Small intestine (tissue), 7 donors: Measurements from ENCODE around the gene ULBP2. TPM values are rescaled to one million over a fixed set of nuclear protein-coding genes. Genes with fewer than 3 reads are reported as not detected.
"Not testable (repeated sequence)": the region's sequence is repeated elsewhere in the genome, so short reads cannot be mapped to it uniquely, and the experiment has no call there.

ENCODE experiments used
- DNase-seq, 2 donors: peaks; one replicate each; pipeline versions ENCODE4 v3.0.0 to v3.0.0-alpha.2; 2013
- FAIRE-seq: peaks from 2 replicates; lab custom pipeline; 2012; peaks lifted over from hg19 to GRCh38; lab: Jason Lieb, UNC
- H3K27ac ChIP-seq, 3 donors: one replicate each; pipeline ENCODE4 v1.5.1; 2013; ENCODE audit warnings: low read length in 2 of 3, mild to moderate bottlenecking in 2 of 3, control low read depth in 1 of 3, inconsistent platforms in 1 of 3, low read depth in 1 of 3, moderate library complexity in 1 of 3
- H3K27me3 ChIP-seq, 3 donors: one replicate each; pipeline ENCODE4 v1.6.1; 2013; ENCODE audit warnings: low read length in 3 of 3, inconsistent platforms in 1 of 3; ENCODE audit not compliant: control insufficient read depth in 3 of 3, insufficient read depth in 3 of 3
- H3K36me3 ChIP-seq, 3 donors: one replicate each; pipeline ENCODE4 v1.6.1; 2013; ENCODE audit warnings: low read length in 3 of 3, inconsistent platforms in 1 of 3, low read depth in 1 of 3, mild to moderate bottlenecking in 1 of 3, moderate library complexity in 1 of 3; ENCODE audit not compliant: control insufficient read depth in 3 of 3, insufficient read depth in 2 of 3
- H3K4me1 ChIP-seq, 3 donors: one replicate each; pipeline ENCODE4 v1.6.1; 2013; ENCODE audit warnings: low read length in 2 of 3, inconsistent platforms in 1 of 3, low read depth in 1 of 3, mild to moderate bottlenecking in 1 of 3, moderate library complexity in 1 of 3; ENCODE audit not compliant: control insufficient read depth in 3 of 3, insufficient read depth in 2 of 3
- H3K4me3 ChIP-seq, 3 donors: one replicate each; pipeline ENCODE4 v1.5.1; 2013; ENCODE audit warnings: low read length in 3 of 3, control low read depth in 1 of 3, inconsistent platforms in 1 of 3, low read depth in 1 of 3, mild to moderate bottlenecking in 1 of 3, moderate library complexity in 1 of 3
- H3K9me3 ChIP-seq, 2 donors: one replicate each; pipeline ENCODE4 v1.6.1; 2013; ENCODE audit warnings: low read depth in 1 of 2, low read length in 1 of 2; ENCODE audit not compliant: control insufficient read depth in 2 of 2, insufficient read depth in 1 of 2
- WGBS, 3 donors: extraction: QIAGEN DNeasy Blood & Tissue Kit; methylation state at CpG; one replicate each; pipeline ENCODE4 v1.1.7; 2013; 5-methylcytosine and 5-hydroxymethylcytosine counted together
- polyA plus RNA-seq, 4 donors: library from polyadenylated mRNA; stranded (reverse) in 3 of 4; unstranded in 1 of 4; fragments of 200-250 nt in 3 of 4; fragments of 120-200 nt in 1 of 4; gene quantifications; one replicate each; pipeline versions ENCODE4 v1.2.1 to v1.2.3, GENCODE V29; 2013
- donor health status: healthy with polysubstance abuse.
- donor health status: control.
- donor health status: control.
- donor health status: Bipolar disorder and iron deficiency.
- donor health status: healthy.

The ULBP2 gene
- polyA plus RNA-seq, 4 donors = 0.10 to 0.30 TPM; not detected in 2

- Histone ChIP-seq H3K27ac (no peak overlapping the region), H3K4me1 (peaks cover 0 to 12% (median 7%) of the 10 kb centered on the region in 3 donors), H3K4me3 (no peak overlapping the region), H3K27me3 (peaks cover 0 to 79% (median 48%) of the 10 kb centered on the region in 3 donors), H3K9me3 (no peaks in the 10 kb centered on the region), H3K36me3 (no peaks in the 10 kb centered on the region)
- DNase-seq (no peak), FAIRE-seq (no peak)
- 26 to 40% (median 34%) methylated on average over 2 of the region's 2 CpGs for WGBS, 3 donors
Measured at GRCh38 chr6:149936743-149937142, 5.1 kb upstream of the ULBP2 start.

- not testable (repeated sequence) for H3K36me3 ChIP-seq, DNase-seq, FAIRE-seq, H3K9me3 ChIP-seq, H3K27ac ChIP-seq
- Histone ChIP-seq H3K4me3 (peak overlapping the region; percentile 19 to 44 (median 28)), H3K4me1 (peaks cover 0 to 18% (median 11%) of the 10 kb centered on the region in 3 donors), H3K27me3 (peaks cover 0 to 90% (median 54%) of the 10 kb centered on the region in 3 donors)
- 3 to 4% (median 3%) methylated on average over 15 of the region's 20 CpGs for WGBS, 3 donors
Measured at GRCh38 chr6:149938013-149938570, 3.7 kb upstream of the ULBP2 start.

- DNase-seq (peak; percentile 23 to 47), FAIRE-seq (no peak)
- Histone ChIP-seq H3K27ac (no peak overlapping the region), H3K4me3 (peak overlapping the region; percentile 19 to 44 (median 28)), H3K27me3 (peaks cover 0 to 90% (median 54%) of the 10 kb centered on the region in 3 donors), H3K9me3 (no peaks in the 10 kb centered on the region), H3K4me1 (peaks cover 0 to 18% (median 11%) of the 10 kb centered on the region in 3 donors), H3K36me3 (no peaks in the 10 kb centered on the region)
- WGBS, 3 donors = 0 to 1% (median 1%) methylated on average over 49 to 58 of the region's 58 CpGs
Measured at GRCh38 chr6:149938571-149939355, 3.1 kb upstream of the ULBP2 start.

GRCh38 chr6:149939356-149939648 is 2.5 kb upstream of the ULBP2 start:
- H3K27ac ChIP-seq = no peak overlapping the region
- H3K36me3 ChIP-seq = no peaks in the 10 kb centered on the region
- WGBS, 3 donors = 21 to 25% (median 24%) methylated on average over 5 of the region's 5 CpGs
- FAIRE-seq = no peak
- H3K4me3 ChIP-seq = no peak overlapping the region
- DNase-seq = no peak
- peaks cover 0 to 91% (median 53%) of the 10 kb centered on the region in 3 donors for H3K27me3 ChIP-seq
- peaks cover 0 to 18% (median 11%) of the 10 kb centered on the region in 3 donors for H3K4me1 ChIP-seq
- H3K9me3 ChIP-seq = no peaks in the 10 kb centered on the region

- FAIRE-seq (no peak), DNase-seq (no peak)
- Histone ChIP-seq H3K27ac (no peak overlapping the region), H3K36me3 (no peaks in the 10 kb centered on the region), H3K9me3 (no peaks in the 10 kb centered on the region), H3K4me1 (peaks cover 0 to 18% (median 11%) of the 10 kb centered on the region in 3 donors), H3K27me3 (peaks cover 0 to 83% (median 45%) of the 10 kb centered on the region in 3 donors), H3K4me3 (no peak overlapping the region)
- WGBS, 3 donors = 17 to 23% (median 20%) methylated on average over 6 of the region's 6 CpGs
Measured at GRCh38 chr6:149939909-149940671, 1.7 kb upstream of the ULBP2 start.

- Histone ChIP-seq H3K4me1 (peaks cover 0 to 18% (median 11%) of the 10 kb centered on the region in 3 donors), H3K4me3 (no peak overlapping the region), H3K36me3 (no peaks in the 10 kb centered on the region), H3K27ac (no peak overlapping the region), H3K9me3 (no peaks in the 10 kb centered on the region), H3K27me3 (peaks cover 0 to 77% (median 40%) of the 10 kb centered on the region in 3 donors)
- FAIRE-seq (no peak), DNase-seq (no peak)
- WGBS, 3 donors = 7 to 31% (median 28%) methylated on average over 6 of the region's 6 CpGs
Measured at GRCh38 chr6:149940672-149940982, 1.2 kb upstream of the ULBP2 start.

GRCh38 chr6:149942461-149942829 is 631 bp downstream of the ULBP2 start:
- H3K27me3 ChIP-seq = peaks cover 0 to 72% (median 32%) of the 10 kb centered on the region in 3 donors
- peak overlapping the region in 2 of 3 donors; percentile 51 to 55 for H3K4me3 ChIP-seq
- peaks cover 0 to 18% (median 11%) of the 10 kb centered on the region in 3 donors for H3K4me1 ChIP-seq
- H3K36me3 ChIP-seq = no peaks in the 10 kb centered on the region
- FAIRE-seq (no peak), DNase-seq (no peak)
- no peaks in the 10 kb centered on the region for H3K9me3 ChIP-seq
- no peak overlapping the region for H3K27ac ChIP-seq
- 19 to 20% (median 19%) methylated on average over 8 to 13 of the region's 13 CpGs for WGBS, 3 donors

GRCh38 chr6:149943321-149943720 is 1.5 kb downstream of the ULBP2 start:
- H3K4me1 ChIP-seq = peaks cover 0 to 16% (median 8%) of the 10 kb centered on the region in 3 donors
- WGBS, 3 donors = 73 to 77% (median 73%) methylated on average over 4 to 5 of the region's 5 CpGs
- not testable (repeated sequence) for DNase-seq, FAIRE-seq, H3K36me3 ChIP-seq, H3K9me3 ChIP-seq, H3K4me3 ChIP-seq, H3K27ac ChIP-seq
- H3K27me3 ChIP-seq = peaks cover 0 to 71% (median 31%) of the 10 kb centered on the region in 3 donors
